Endodermal cell (in vitro differentiated cells): ENCODE results near the gene OTOG. TPM values are rescaled to one million over a fixed set of nuclear protein-coding genes. Genes with fewer than 3 reads are reported as not detected.
A peak's percentile ranks its signal among the peaks of the same experiment; 100 is the strongest.

ENCODE experiments used
- DNase-seq: peaks from one replicate; pipeline ENCODE4 v3.0.0-alpha.2; 2017
- H3K27ac ChIP-seq: 2 replicates; pipeline ENCODE4 v1.5.1; 2013; ENCODE audit warnings: mild to moderate bottlenecking, low read depth, low read length, moderate library complexity
- H3K27me3 ChIP-seq: 2 replicates; pipeline ENCODE4 v1.6.1; 2013; ENCODE audit warnings: mild to moderate bottlenecking, low read length, moderate library complexity; ENCODE audit not compliant: insufficient read depth, control insufficient read depth, poor library complexity, severe bottlenecking
- H3K36me3 ChIP-seq: 2 replicates; pipeline ENCODE4 v1.7.0; 2013; ENCODE audit warnings: mild to moderate bottlenecking, low read length, moderate library complexity; ENCODE audit not compliant: control insufficient read depth, insufficient read depth
- H3K4me1 ChIP-seq: one replicate; pipeline ENCODE4 v1.7.0; 2013; ENCODE audit warnings: low read length; ENCODE audit not compliant: control insufficient read depth, insufficient read depth
- H3K4me3 ChIP-seq: 2 replicates; pipeline ENCODE4 v1.5.1; 2013; ENCODE audit warnings: mild to moderate bottlenecking, low read length, moderate library complexity
- H3K9ac ChIP-seq: 2 replicates; pipeline ENCODE4 v1.6.1; 2013; ENCODE audit warnings: mild to moderate bottlenecking, low read length, moderate library complexity; ENCODE audit not compliant: poor library complexity, severe bottlenecking; ENCODE audit errors: extremely low read depth
- H3K9me3 ChIP-seq: 2 replicates; pipeline ENCODE4 v1.6.1; 2013; ENCODE audit warnings: mild to moderate bottlenecking, low read length, moderate library complexity; ENCODE audit not compliant: control insufficient read depth
- H3K27ac Mint-ChIP-seq: 2 replicates; pipeline ENCODE4 v1.8.0; 2020; ENCODE audit warnings: mixed read lengths
- H3K27me3 Mint-ChIP-seq: 2 replicates; pipeline ENCODE4 v1.8.0; 2021; ENCODE audit warnings: mild to moderate bottlenecking, mixed read lengths; ENCODE audit not compliant: insufficient read depth
- H3K36me3 Mint-ChIP-seq: 2 replicates; pipeline ENCODE4 v1.8.0; 2020; ENCODE audit warnings: low read depth, mixed read lengths
- H3K4me1 Mint-ChIP-seq: 2 replicates; pipeline ENCODE4 v1.8.0; 2020; ENCODE audit warnings: mixed read lengths
- H3K4me3 Mint-ChIP-seq: 2 replicates; pipeline ENCODE4 v1.8.0; 2020; ENCODE audit warnings: mild to moderate bottlenecking, moderate library complexity, mixed read lengths
- H3K9me3 Mint-ChIP-seq: 2 replicates; pipeline ENCODE4 v1.8.0; 2020; ENCODE audit warnings: mild to moderate bottlenecking, mixed read lengths
- CTCF ChIP-seq: fragments of 200-600 bp; sonication (generic); conservative IDR thresholded peaks from 2 replicates; pipeline ENCODE4 v1.5.0; 2021; ENCODE audit warnings: antibody characterized with exemption, mild to moderate bottlenecking
- WGBS, 2 experiments: methylation state at CpG; one replicate each; pipeline versions ENCODE4 v1.1.5 to v1.1.7; 2013; ENCODE audit warnings: missing lambda C conversion rate in 2 of 2, mixed read lengths in 1 of 2; ENCODE audit not compliant: insufficient coverage in 1 of 2, insufficient read length in 1 of 2; 5-methylcytosine and 5-hydroxymethylcytosine counted together
- total RNA-seq, 2 donors: library from RNA; stranded (reverse); fragmentation: NEBNext Ultra II Directional in 1 of 2; extraction: Animal tissue kit (Norgen Biotek cat#: 25700) in 1 of 2; gene quantifications; 2 replicates in 1 of 2; 3 replicates in 1 of 2; pipeline ENCODE4 v1.2.1, GENCODE V29; 2021

Gene OTOG
- total RNA-seq, 2 donors from 2014 or later, result 0.33 to 0.55 TPM

- Histone ChIP-seq H3K27me3 (peaks cover 30% of the 10 kb centered on the region), H3K4me1 (no peaks in the 10 kb centered on the region), H3K9ac (no peak overlapping the region), H3K27ac (no peak overlapping the region), H3K36me3 (no peaks in the 10 kb centered on the region), H3K4me3 (no peak overlapping the region), H3K9me3 (no peaks in the 10 kb centered on the region)
- peaks cover 11% of the 10 kb centered on the region for H3K4me1 Mint-ChIP-seq
- H3K4me3 Mint-ChIP-seq, result peak overlapping the region; percentile 26
- H3K27me3 Mint-ChIP-seq, result peaks cover 53% of the 10 kb centered on the region
- TF ChIP-seq CTCF, result no peak
- no peak overlapping the region for H3K27ac Mint-ChIP-seq
- no peaks in the 10 kb centered on the region for H3K36me3 Mint-ChIP-seq
- no peaks in the 10 kb centered on the region for H3K9me3 Mint-ChIP-seq
- DNase-seq, result peak; percentile 75
- 81 to 96% methylated on average over 14 to 16 of the region's 16 CpGs for WGBS, 2 experiments
Observed at GRCh38 chr11:17600316-17601255, 53.5 kb downstream of the OTOG start.

DNA sequence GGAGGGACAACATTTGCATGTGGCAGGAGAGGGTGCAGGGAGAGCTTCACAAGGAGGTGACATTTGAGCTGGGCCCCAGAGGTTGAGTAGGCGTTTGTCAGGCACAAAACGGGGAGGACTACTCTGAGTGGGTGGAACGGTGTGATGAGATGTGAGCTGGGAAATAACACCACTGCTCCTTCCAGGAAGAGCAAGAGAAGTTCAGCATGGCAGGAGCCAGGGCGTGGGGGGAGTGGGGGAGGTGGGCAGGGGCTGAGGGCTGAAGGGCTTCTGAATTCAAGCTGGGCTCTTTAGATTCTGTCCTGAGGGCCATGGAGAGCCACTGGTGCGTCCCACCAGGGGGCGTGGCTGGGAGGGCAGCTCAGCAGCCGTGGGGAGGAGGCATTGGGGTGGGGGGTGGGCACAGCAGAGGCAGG lies 54.2 kb downstream of the OTOG start:
- H3K36me3 ChIP-seq, result no peaks in the 10 kb centered on the region
- peaks cover 11% of the 10 kb centered on the region for H3K4me1 Mint-ChIP-seq
- no peaks in the 10 kb centered on the region for H3K9me3 Mint-ChIP-seq
- H3K9me3 ChIP-seq, result no peaks in the 10 kb centered on the region
- no peak overlapping the region for H3K27ac ChIP-seq
- H3K9ac ChIP-seq, result no peak overlapping the region
- H3K4me3 Mint-ChIP-seq, result peak overlapping the region; percentile 26
- TF ChIP-seq CTCF, result peak; percentile 37
- H3K36me3 Mint-ChIP-seq, result no peaks in the 10 kb centered on the region
- no peaks in the 10 kb centered on the region for H3K4me1 ChIP-seq
- H3K27ac Mint-ChIP-seq, result no peak overlapping the region
- peaks cover 26% of the 10 kb centered on the region for H3K27me3 ChIP-seq
- H3K27me3 Mint-ChIP-seq, result peaks cover 48% of the 10 kb centered on the region
- WGBS, 2 experiments, result 33 to 57% methylated on average over 1 to 7 of the region's 7 CpGs
- DNase-seq, result peak; percentile 71
- no peak overlapping the region for H3K4me3 ChIP-seq

DNA sequence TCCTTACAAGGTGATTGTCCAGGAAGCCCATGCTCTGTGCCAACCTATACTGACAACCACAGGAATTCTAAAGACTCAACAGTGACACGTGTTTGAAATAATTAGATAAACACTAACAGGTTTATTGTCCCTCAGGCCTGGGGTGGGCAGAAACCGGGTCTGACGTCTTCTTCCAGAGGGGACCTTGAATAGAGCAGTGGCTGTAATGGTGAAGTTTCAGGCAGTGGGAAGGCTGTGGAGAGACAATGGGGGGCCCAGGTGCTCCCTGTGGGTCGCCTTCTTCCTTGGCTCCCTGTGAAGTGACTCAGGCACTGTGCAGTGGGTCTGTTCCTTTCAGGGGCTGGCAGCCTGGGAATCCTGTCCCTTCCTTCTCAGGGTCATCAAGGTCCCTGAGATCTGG lies 54.6 kb downstream of the OTOG start:
- WGBS, 2 experiments, result 89% methylated on average over 4 of the region's 4 CpGs; no CpG with 5 or more reads in 1 of the 2 experiments
- H3K27me3 ChIP-seq, result peaks cover 26% of the 10 kb centered on the region
- H3K4me1 ChIP-seq, result no peaks in the 10 kb centered on the region
- peaks cover 45% of the 10 kb centered on the region for H3K27me3 Mint-ChIP-seq
- H3K36me3 Mint-ChIP-seq, result no peaks in the 10 kb centered on the region
- TF ChIP-seq CTCF, result no peak
- H3K4me1 Mint-ChIP-seq, result peaks cover 11% of the 10 kb centered on the region
- H3K4me3 ChIP-seq, result no peak overlapping the region
- H3K9me3 Mint-ChIP-seq, result no peaks in the 10 kb centered on the region
- H3K4me3 Mint-ChIP-seq, result no peak overlapping the region
- H3K36me3 ChIP-seq, result no peaks in the 10 kb centered on the region
- H3K27ac Mint-ChIP-seq, result no peak overlapping the region
- H3K9me3 ChIP-seq, result no peaks in the 10 kb centered on the region
- no peak overlapping the region for H3K9ac ChIP-seq
- DNase-seq, result no peak
- no peak overlapping the region for H3K27ac ChIP-seq
